H1 (cell line): ENCODE data around the gene SLFN13. TPM values are rescaled to one million over a fixed set of nuclear protein-coding genes. Genes with fewer than 3 reads are reported as not detected.

Source experiments
- CBX8 ChIP-seq: fragments of 300-800, 300-1000 bp; sonication (generic); IDR thresholded peaks from 2 replicates; pipeline ENCODE4 v1.7.1; 2016; ENCODE audit warnings: low read depth, low read length, borderline replicate concordance
- CHD7 ChIP-seq: fragments of 300-600 bp; sonication (generic); IDR thresholded peaks from 2 replicates; pipeline ENCODE4 v1.7.1; 2012; ENCODE audit warnings: low read length, moderate library complexity, mild to moderate bottlenecking, inconsistent platforms; ENCODE audit not compliant: insufficient replicate concordance
- NANOG ChIP-seq: IDR thresholded peaks from 2 replicates; pipeline ENCODE4 v1.6.1; 2011; ENCODE audit warnings: low read length, low read depth, mild to moderate bottlenecking, inconsistent platforms; ENCODE audit not compliant: insufficient read depth, poor library complexity, severe bottlenecking
- PHF8 ChIP-seq: fragments of 200-600 bp; sonication (generic); conservative IDR thresholded peaks from 2 replicates; pipeline ENCODE4 v1.7.1; 2012; ENCODE audit warnings: low read depth, mild to moderate bottlenecking, inconsistent platforms, low read length, moderate library complexity
- SAP30 ChIP-seq: fragments of 300-600 bp; sonication (generic); IDR thresholded peaks from 2 replicates; pipeline ENCODE4 v1.7.1; 2012; ENCODE audit warnings: low read length, moderate library complexity, mild to moderate bottlenecking, inconsistent platforms; ENCODE audit not compliant: insufficient read depth, insufficient replicate concordance
- TAF1 ChIP-seq: IDR thresholded peaks from 2 replicates; pipeline ENCODE4 v1.6.1; 2011; ENCODE audit warnings: mild to moderate bottlenecking, low read depth, low read length
- TCF12 ChIP-seq: IDR thresholded peaks from 2 replicates; pipeline ENCODE4 v1.6.1; 2011; ENCODE audit warnings: low read depth, mild to moderate bottlenecking, low read length
- TEAD4 ChIP-seq: IDR thresholded peaks from 2 replicates; pipeline ENCODE4 v1.6.1; 2012; ENCODE audit warnings: low read depth, low read length, inconsistent platforms, mixed read lengths
- ZNF274 ChIP-seq: IDR thresholded peaks from 2 replicates; pipeline ENCODE4 v1.7.0; 2012; ENCODE audit warnings: low read length, borderline replicate concordance; ENCODE audit errors: extremely low read depth
- polyA plus RNA-seq, 7 experiments: library from polyadenylated mRNA; depleted of rRNA in 3 of 7; stranded (reverse) in 5 of 7; unstranded in 2 of 7; fragments of >200 nt in 5 of 7; fragments of 200-250 nt in 2 of 7; gene quantifications; 1 replicate in 5 of 7; 2 replicates in 1 of 7; 4 replicates in 1 of 7; pipeline versions ENCODE4 v1.2.1 to v1.2.3, GENCODE V29; 2011 to 2013; ENCODE audit warnings: missing spikeins in 2 of 7, mixed read lengths in 2 of 7
- total RNA-seq: library from RNA; stranded (reverse); fragmentation: NEBNext Ultra II Directional; extraction: Animal tissue kit (Norgen Biotek cat#: 25700); gene quantifications from 2 replicates; pipeline ENCODE4 v1.2.1, GENCODE V29; 2021

SLFN13 gene
- total and polyA plus RNA-seq, 2 of the 8 experiments (the other 6 are each of a cell fraction or from before 2014, with no cell fraction given), result 15.7 to 27.5 TPM

- TF ChIP-seq ZNF274 (no peak), TEAD4 (peak; percentile 97), TCF12 (0 out of 2 replicates have a peak, but pooled peaks have one; percentile 45), CHD7 (peak; percentile 90), PHF8 (0 out of 2 replicates have a peak, but pooled peaks have one; percentile 2), TAF1 (peak; percentile 48; the same call in 1 of the 2 replicates), SAP30 (no peak), CBX8 (no peak), NANOG (peak; percentile 64)
Measured at GRCh38 chr17:35433075-35433894, 15.3 kb downstream of the SLFN13 start (continued).
